MCF 10A (cell line): ENCODE results near the gene CD248. TPM values are rescaled to one million over a fixed set of nuclear protein-coding genes. Genes with fewer than 3 reads are reported as not detected.

ENCODE experiments used
- BruUV-seq: library from RNA; stranded (reverse); fragments of 400-500 nt; replicated peaks from 2 replicates; lab custom pipeline; 2021; lab: Mats Ljungman, UMichigan
- CTCF ChIA-PET: fragments of 300-600 bp; sonication (Branson Sonifier 250); formaldehyde crosslinking; extraction: SDS; loops from one replicate; lab custom pipeline; 2021; ENCODE audit warnings: antibody characterized with exemption, inconsistent platforms; lab: Yijun Ruan, JAX
- POLR2A ChIA-PET: fragments of 300-600, 350-650 bp; sonication (Branson Sonifier 250); formaldehyde crosslinking; extraction: SDS; loops from one replicate; lab custom pipeline; 2020; ENCODE audit warnings: antibody characterized with exemption, inconsistent platforms; lab: Yijun Ruan, JAX
- DNase-seq: peaks from one replicate; pipeline ENCODE4 v3.0.0-alpha.2; 2018; ENCODE audit not compliant: unreplicated experiment
- H3K27ac Mint-ChIP-seq: one replicate; pipeline ENCODE4 v1.8.0; 2022; ENCODE audit warnings: mild to moderate bottlenecking, low read depth, mixed read lengths; ENCODE audit not compliant: unreplicated experiment
- H3K27me3 Mint-ChIP-seq: one replicate; pipeline ENCODE4 v1.8.0; 2022; ENCODE audit warnings: mixed read lengths; ENCODE audit not compliant: insufficient read depth, unreplicated experiment
- H3K36me3 Mint-ChIP-seq: one replicate; pipeline ENCODE4 v1.8.0; 2022; ENCODE audit warnings: mild to moderate bottlenecking, moderate library complexity, mixed read lengths; ENCODE audit not compliant: insufficient read depth, unreplicated experiment
- H3K4me1 Mint-ChIP-seq: one replicate; pipeline ENCODE4 v1.8.0; 2022; ENCODE audit warnings: mixed read lengths; ENCODE audit not compliant: insufficient read depth, unreplicated experiment
- H3K4me3 Mint-ChIP-seq: one replicate; pipeline ENCODE4 v1.8.0; 2022; ENCODE audit warnings: mild to moderate bottlenecking, moderate library complexity, mixed read lengths; ENCODE audit not compliant: unreplicated experiment
- H3K9me3 Mint-ChIP-seq: one replicate; pipeline ENCODE4 v1.8.0; 2022; ENCODE audit warnings: mixed read lengths; ENCODE audit not compliant: unreplicated experiment
- CTCF ChIP-seq: fragments of 200-600 bp; IDR thresholded peaks from one replicate; pipeline ENCODE4 v1.8.0; 2022; ENCODE audit warnings: antibody characterized with exemption, mild to moderate bottlenecking; ENCODE audit not compliant: unreplicated experiment
- intact Hi-C: fragments of 100-400 bp; cut with micrococcal nuclease; formaldehyde crosslinking; loops from 2 replicates; pipeline ENCODE4 v1.14.1; 2022
- total RNA-seq: library from RNA; stranded (reverse); gene quantifications from 2 replicates; pipeline ENCODE4 v1.2.3, GENCODE V29; 2022

CD248 gene
- total RNA-seq, 1 experiment from 2014 or later = not detected

GRCh38 chr11:66338276-66339161 lies 21.7 kb upstream of the CD248 start:
- Mint-ChIP-seq H3K36me3 (peaks cover 58% of the 10 kb centered on the region), H3K4me1 (peaks cover 42% of the 10 kb centered on the region), H3K9me3 (no peaks in the 10 kb centered on the region), H3K27ac (peak overlapping the region; percentile 8), H3K27me3 (no peaks in the 10 kb centered on the region), H3K4me3 (peak overlapping the region; percentile 47)
- CTCF ChIA-PET = interaction anchor here (0.7 to 2.3 kb wide), 4 partner anchors 26 to 127 kb away, joined by 3 to 7 read pairs (median 5); no protein-coding TSS in a partner anchor
- POLR2A ChIA-PET = interaction anchor here (0.6 to 1.8 kb wide), 17 partner anchors 8 to 680 kb away, joined by 3 to 14 read pairs (median 4); partner anchors contain the start of genes B4GAT1 and YIF1A
- no peak for DNase-seq
- no peak for TF ChIP-seq CTCF
- BruUV-seq = no TSS peak
- intact Hi-C loops = no loop called here

- H3K27ac Mint-ChIP-seq = peak overlapping the region; percentile 95
- CTCF ChIA-PET = interaction anchor here (0.5 to 6.0 kb wide), 7 partner anchors 8 to 55 kb away, joined by 3 to 48 read pairs (median 7); partner anchors contain the start of gene BRMS1
- peak overlapping the region; percentile 89 for H3K4me3 Mint-ChIP-seq
Measured at GRCh38 chr11:66337103-66337899, 20.5 kb upstream of the CD248 start.

GRCh38 chr11:66336234-66337102 lies 19.6 kb upstream of the CD248 start, which contains the start of gene RIN1:
RIN1 (minus strand) TSS chr11:66336434; CDS start chr11:66336402, 32 bp downstream.
- CTCF ChIA-PET = interaction anchor here (0.6 to 6.0 kb wide), 7 partner anchors 9 to 116 kb away, joined by 3 to 48 read pairs (median 4); partner anchors contain the start of gene BRMS1
- peaks cover 30% of the 10 kb centered on the region for H3K4me1 Mint-ChIP-seq
- intact Hi-C loops = loop anchor here (1.0 kb wide), 2 partner anchors 8 to 24 kb away; no protein-coding TSS in a partner anchor

More at GRCh38 chr11:66337103-66337899, 20.5 kb upstream of the CD248 start:
- Mint-ChIP-seq H3K36me3 (peaks cover 62% of the 10 kb centered on the region), H3K27me3 (no peaks in the 10 kb centered on the region), H3K4me1 (peaks cover 32% of the 10 kb centered on the region), H3K9me3 (no peaks in the 10 kb centered on the region)
- intact Hi-C loops = no loop called here
- no TSS peak for BruUV-seq
- TF ChIP-seq CTCF = no peak
- POLR2A ChIA-PET = interaction anchor here (0.7 to 2.9 kb wide), 11 partner anchors 8 to 285 kb away, joined by 3 to 73 read pairs (median 5); partner anchors contain the start of genes B4GAT1, BRMS1, CD248 and SF3B2
- no peak for DNase-seq

More at GRCh38 chr11:66336234-66337102, 19.6 kb upstream of the CD248 start, which contains the start of gene RIN1:
- DNase-seq = peak; percentile 96
- POLR2A ChIA-PET = interaction anchor here (0.6 to 4.1 kb wide), 16 partner anchors 9 to 1000 kb away, joined by 3 to 73 read pairs (median 5); partner anchors contain the start of genes B4GAT1, BRMS1, CD248 and SF3B2
- H3K9me3 Mint-ChIP-seq = no peaks in the 10 kb centered on the region
- H3K27me3 Mint-ChIP-seq = no peaks in the 10 kb centered on the region
- H3K4me3 Mint-ChIP-seq = peak within 1 kb of the TSS; percentile 89
- H3K27ac Mint-ChIP-seq = peak within 1 kb of the TSS; percentile 95
- H3K36me3 Mint-ChIP-seq = peaks cover 59% of the 10 kb centered on the region
- TF ChIP-seq CTCF = no peak
- no TSS peak for BruUV-seq
